Cerebellar cortex (tissue), 1 donor: ENCODE results near the gene WFS1.

Experiments used
- DNase-seq: peaks from one replicate; pipeline ENCODE4 v3.0.0-alpha.2; 2015; ENCODE audit warnings: low spot score

WFS1 gene

GRCh38 chr4:6262176-6262575 is 7.5 kb upstream of the WFS1 start:
- no peak for DNase-seq

- DNase-seq: no peak
These were observed 6.7 kb upstream of the WFS1 start for GRCh38 chr4:6262847-6263487.

DNA sequence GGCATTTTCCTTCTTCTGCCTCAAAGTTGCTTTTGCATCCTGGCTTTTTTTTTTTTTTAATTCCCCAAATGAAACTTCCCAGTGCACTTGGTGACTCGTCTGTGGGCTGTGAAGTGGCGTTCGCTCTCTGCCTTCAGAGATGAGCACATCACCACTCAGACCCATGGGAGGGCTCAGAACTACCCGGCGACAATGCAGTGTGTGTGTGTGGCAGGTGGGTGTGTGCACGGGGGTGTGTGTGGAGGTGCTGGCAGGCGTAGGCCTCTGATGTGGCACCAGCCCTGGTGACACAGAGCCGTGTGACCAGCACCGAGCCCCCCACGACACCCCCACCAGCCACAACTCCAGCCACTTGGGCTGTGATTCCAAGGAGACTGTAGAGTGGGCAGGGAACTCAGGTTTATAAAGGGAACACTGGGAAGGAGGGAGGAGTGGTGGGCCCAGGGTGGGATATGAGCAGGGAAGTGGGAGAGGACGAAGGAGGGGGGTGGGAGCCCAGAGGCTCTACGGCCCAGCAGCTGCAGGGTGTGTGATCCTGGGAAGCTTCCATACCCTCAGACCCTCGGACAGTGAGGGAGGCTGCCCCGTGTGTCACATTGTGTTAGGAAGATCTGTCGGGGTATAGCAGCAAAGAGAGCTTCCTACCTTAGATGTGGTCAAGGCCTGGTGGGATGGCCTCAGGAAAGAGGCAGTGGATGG is 6.0 kb upstream of the WFS1 start:
- no peak for DNase-seq

DNA sequence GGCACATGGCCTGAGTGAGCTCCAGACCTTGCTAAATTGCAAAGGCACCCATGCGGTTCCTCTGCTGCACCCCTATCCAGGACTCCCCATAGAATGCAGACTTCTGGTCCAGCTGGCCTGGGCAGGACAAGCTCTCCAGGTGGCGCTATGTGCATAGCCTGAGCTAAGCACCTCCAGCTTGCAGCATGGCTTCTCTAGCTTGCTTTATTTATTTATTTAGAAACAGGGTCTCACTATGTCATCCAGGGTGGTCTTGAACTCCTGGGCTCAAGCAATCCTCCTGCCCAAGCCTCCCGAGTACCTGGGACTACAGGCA is 5.5 kb upstream of the WFS1 start:
- DNase-seq: no peak

DNA sequence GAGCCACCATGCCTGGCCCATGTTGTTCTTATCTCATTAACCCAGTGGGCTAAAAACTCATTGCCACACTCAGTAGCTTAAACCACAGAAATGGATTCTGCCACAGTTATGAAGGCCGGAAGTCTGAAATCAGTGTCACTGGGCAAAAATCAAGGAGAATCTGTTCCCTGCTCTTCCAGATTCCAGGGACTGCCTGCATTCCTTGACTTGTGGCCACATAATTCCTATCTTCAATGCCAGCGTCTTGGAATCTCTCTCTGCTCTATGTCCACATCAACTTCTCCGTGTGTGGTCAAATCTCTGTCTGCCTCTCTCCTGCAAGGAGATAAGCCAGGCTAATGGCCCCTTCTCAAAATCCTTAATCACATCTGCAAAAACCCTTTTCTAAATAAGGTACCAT is 4.1 kb upstream of the WFS1 start:
- no peak for DNase-seq

DNA sequence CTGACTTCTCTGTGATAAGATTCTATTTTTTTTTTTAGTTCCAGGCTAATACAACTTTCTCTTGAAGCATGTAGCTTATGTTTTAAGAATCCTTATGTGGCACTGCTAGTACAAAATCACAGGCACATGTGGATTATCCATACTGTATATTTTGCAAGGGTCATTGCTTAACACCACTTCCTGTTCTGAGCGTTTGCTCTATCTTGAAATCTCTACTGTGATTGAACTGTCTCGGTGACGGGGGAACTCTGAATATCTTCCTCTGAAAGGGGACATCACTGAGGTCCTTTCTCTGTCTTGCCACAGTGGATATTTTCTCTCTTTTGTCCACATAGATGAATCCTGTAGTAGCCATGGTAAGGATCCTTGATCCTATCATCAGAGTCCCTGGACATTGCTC is 2.1 kb upstream of the WFS1 start:
- DNase-seq: no peak

DNA sequence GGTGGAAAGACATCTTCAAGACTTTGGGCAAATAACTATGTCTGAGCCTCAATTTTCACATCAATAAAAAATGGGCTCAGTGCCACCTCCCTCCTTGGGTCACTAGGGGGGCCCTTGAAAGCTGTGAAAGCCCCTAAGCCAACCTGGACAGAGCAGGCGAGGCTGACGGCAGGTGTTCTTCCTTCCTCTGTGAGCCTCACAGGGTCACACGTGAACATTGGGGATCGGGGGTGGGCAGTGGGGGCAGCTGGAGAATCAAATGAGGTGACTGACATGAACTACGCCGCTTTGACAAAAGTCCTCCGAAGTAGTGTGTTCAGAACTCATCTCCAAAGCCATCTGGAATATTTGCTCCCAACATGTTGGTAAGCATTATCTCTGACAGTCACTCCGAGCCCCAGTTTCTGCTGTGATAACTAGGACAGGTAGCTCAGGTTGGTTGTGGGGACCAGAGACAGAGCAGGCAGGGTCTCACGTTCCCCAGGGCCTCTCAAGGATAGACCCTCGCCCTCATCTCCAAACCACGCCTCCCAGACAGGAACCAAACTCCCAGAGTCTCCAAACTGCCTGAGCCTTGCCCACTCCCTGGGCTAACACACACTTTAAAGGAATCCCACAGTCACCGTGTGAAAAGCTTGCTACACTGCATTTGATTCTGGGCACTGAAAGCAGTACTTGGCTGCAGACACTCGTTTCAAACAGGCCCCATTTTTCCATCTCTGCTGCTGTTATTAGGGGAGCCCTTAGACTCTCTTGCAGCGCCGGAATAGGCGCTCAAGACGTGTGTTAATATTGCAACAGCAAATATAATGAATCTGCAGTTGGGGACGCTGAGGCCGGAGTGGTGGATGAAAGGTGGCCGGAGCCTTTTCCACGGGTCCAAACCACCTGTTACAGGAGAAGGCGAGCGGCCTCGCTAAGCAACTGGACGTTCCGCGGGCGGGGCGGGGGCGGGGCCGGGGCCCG is 717 bp upstream of the WFS1 start:
- no peak for DNase-seq

DNA sequence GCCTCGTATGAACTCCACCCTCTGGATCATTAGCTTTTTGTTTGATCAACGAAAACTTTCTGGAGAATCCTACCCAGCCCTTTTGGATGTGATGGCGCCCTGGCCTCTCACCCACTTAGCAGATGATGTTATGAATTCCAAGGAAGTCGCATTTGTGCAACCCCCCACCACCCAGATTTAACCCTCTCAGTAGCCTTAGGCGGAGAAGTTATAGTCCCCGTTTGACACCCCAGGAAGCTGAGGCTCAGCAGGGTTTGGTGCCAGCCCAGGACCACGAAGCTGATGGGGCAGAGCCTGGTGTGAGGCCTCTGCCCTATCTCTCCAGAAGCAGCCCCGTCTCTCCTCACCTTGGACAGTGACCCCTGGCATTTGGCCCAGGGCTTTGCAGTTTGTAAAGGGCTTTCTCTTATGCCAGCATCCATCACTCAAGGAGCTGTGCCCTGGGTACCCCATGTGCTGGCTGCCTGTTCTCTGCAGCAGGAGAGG is 1.0 kb downstream of the WFS1 start:
- no peak for DNase-seq

- no peak for DNase-seq
These were observed 1.6 kb downstream of the WFS1 start for GRCh38 chr4:6271206-6271605.

DNA sequence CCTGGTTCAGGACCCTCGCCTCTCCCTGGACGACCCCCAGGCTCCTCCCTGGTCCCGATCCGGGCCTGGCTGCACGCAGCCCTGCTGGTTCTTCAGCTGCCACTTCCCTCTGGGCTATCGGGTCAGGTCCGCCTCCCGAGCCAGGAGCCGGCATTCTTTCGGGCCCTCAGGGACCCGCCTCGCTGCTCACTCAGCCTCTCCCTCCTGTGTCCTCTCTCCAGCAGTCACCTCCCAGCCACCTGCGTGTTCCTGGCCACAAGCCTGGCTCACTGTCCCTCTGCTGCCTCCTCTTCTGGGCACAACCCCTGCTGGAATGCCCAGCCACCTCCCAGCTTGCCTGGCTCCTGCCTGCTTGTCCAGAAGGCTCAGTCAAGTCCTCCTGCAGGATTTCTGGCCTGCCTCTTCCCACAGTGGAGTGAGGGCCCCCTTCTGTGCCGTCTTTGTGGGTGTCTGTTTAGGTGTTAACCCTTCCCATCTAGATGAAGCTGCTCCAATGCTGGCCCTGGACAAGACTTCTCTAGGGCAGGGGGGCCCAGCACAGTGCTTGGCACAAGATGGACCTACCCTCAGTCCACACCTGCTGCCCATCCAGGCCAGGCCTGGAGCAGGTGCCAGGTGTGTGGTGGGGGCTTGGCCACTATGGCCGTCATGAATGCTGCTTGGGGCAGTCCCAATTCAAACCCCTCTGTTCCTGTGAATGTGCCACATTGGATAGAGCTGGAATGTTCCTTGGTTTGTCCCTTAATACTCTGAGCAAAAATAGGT is 2.2 kb downstream of the WFS1 start:
- DNase-seq: peak; percentile 75

DNA sequence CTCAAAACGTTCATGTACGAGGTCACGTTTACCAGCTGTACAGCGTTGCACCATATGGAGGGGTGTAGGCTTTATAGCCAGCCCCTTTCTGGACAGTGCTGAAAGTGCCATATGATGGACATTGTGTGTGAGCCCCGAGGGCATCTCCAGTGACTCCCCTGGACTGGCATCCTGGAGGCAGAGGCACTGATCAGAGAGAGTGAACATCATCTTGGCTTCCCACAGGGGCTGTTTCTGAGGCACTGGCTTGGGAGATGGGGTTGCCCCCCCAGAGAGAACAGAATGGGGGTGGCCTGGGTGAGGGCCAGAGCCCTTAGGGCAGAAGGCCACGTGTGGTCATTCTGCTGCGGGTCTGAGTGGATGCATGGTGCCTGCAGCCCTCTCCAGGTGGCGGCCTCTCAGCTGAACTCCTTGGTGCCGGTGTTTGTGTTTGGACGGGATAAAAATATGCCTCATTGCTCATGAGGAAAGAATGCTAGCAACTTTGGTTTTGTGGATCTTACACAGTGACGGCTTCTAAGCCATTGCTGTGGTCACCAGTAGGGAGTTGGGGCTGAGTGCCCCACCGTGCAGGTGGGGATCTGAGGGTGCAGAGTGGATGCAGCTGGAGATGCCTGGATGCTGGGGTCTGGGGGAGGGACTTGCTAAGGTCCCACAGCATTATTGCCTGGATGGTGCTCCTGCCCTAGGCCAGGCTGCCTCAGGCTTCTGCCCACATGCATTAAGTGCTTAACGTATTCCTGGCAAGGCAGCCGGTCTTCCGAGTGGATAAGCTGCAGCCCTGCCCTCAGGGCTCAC is 3.4 kb downstream of the WFS1 start:
- DNase-seq: no peak

GRCh38 chr4:6273661-6273990 is 4.0 kb downstream of the WFS1 start:
- DNase-seq: no peak

DNA sequence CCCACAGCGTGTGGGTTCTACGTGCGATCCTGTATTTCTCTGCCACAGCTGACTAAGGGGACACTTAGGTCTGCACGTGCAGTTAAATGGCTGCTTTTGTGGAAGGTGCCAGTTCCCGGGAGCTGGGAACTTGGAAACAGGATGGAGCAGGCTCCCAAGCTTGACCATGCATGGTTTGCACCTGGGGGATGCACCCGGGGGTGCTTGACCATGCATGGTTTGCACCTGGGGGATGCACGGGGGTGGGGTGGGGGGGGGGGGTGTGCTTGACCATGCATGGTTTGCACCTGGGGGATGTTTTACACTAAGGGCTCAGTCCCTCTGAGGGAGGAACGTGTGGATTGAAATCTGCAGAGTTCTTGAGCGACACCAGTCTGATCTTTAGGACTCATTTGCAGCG is 5.7 kb downstream of the WFS1 start:
- no peak for DNase-seq

GRCh38 chr4:6275898-6276806 is 6.5 kb downstream of the WFS1 start:
- no peak for DNase-seq

DNA sequence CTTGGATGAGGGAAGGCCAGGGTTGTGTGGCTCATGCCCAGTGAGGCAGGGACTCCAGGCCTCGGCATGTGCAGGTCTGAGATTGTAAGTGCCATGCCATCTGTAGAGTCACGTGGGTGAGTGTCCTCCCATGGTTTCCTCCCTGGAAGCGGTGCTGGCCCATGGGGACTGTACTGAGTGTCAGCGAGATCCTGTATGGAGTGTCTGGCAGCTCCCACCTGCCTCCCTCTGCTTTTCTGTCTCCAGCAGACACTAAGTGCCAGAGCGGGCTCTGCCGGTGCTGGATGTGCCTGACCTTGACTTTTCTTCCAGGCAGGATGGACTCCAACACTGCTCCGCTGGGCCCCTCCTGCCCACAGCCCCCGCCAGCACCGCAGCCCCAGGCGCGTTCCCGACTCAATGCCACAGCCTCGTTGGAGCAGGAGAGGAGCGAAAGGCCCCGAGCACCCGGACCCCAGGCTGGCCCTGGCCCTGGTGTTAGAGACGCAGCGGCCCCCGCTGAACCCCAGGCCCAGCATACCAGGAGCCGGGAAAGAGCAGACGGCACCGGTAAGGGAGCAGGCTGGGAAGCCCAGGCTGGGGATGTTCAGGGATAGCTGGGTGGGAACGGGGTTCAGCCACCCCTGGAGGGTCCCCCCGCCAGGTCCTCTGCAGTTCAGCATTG is 7.6 kb downstream of the WFS1 start:
- peak; percentile 66 for DNase-seq

GRCh38 chr4:6277935-6278800 is 8.5 kb downstream of the WFS1 start:
- DNase-seq: no peak

GRCh38 chr4:6278801-6279197 is 9.1 kb downstream of the WFS1 start:
- no peak for DNase-seq

DNA sequence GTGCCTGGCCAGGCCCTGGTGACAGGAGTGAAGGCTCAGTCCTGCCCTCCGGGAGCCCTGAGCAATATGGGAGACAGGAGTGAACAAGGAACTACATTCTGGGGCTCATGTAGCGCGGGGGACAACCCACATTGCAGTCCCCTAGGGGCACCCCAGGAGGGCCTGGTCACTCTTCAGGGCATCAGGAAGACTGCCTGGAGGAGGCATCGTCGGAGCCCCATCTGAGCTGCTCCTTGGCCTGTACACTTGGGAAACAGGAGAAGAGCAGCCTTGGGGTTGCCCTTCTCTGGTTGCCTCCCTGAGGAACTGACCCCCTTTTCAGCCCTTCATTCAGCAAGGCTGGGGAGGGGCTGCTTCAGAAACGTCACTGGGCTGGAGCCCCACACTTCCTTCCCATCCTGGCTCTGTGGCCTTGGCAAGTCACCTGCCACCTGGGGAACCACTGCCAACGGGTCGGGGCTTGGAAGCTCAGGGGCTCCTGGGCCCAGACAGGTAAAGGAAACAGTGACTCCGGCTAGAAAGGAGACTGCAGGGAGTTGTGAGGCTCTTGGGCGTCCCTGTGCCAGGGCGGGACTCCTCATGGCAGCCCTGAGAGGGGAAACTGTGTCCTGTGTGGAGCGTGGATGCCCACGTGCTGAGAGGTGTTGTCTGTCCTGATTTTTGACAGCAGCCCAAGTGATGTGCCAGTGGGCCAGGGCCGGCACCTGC is 10.1 kb downstream of the WFS1 start:
- DNase-seq: no peak
